Mesendoderm (in vitro differentiated cells): Measurements from ENCODE around the gene ZNF598.

Experiments
- DNase-seq: peaks from one replicate; pipeline ENCODE4 v3.0.0; 2013
- H2AK5ac ChIP-seq: 2 replicates; pipeline ENCODE4 v1.6.1; 2013; ENCODE audit warnings: low read length, inconsistent platforms
- H2BK120ac ChIP-seq: 2 replicates; pipeline ENCODE4 v1.6.1; 2013; ENCODE audit warnings: low read depth, mild to moderate bottlenecking, low read length, moderate library complexity, mixed read lengths
- H2BK15ac ChIP-seq: replicated peaks from 2 replicates; pipeline ENCODE4 v1.6.1; 2013; ENCODE audit warnings: low read depth, mild to moderate bottlenecking, moderate library complexity
- H2BK5ac ChIP-seq: 2 replicates; pipeline ENCODE4 v1.6.1; 2013; ENCODE audit warnings: low read length, inconsistent platforms
- H3K18ac ChIP-seq: 2 replicates; pipeline ENCODE4 v1.6.1; 2013; ENCODE audit warnings: mild to moderate bottlenecking, low read length, mixed read lengths
- H3K23ac ChIP-seq: one replicate; pipeline ENCODE4 v1.6.1; 2013; ENCODE audit warnings: low read length
- H3K27ac ChIP-seq: 2 replicates; pipeline ENCODE4 v1.5.1; 2013; ENCODE audit warnings: low read depth, mild to moderate bottlenecking, inconsistent platforms, low read length, moderate library complexity
- H3K27me3 ChIP-seq: 2 replicates; pipeline ENCODE4 v1.6.1; 2013; ENCODE audit warnings: low read length, control low read depth, mild to moderate bottlenecking, inconsistent platforms; ENCODE audit not compliant: insufficient read depth, poor library complexity
- H3K36me3 ChIP-seq: 2 replicates; pipeline ENCODE4 v1.6.1; 2013; ENCODE audit warnings: low read length, inconsistent platforms; ENCODE audit not compliant: control insufficient read depth, insufficient read depth
- H3K4ac ChIP-seq: one replicate; pipeline ENCODE4 v1.6.1; 2013; ENCODE audit warnings: low read depth, mild to moderate bottlenecking, low read length, moderate library complexity
- H3K4me1 ChIP-seq: 2 replicates; pipeline ENCODE4 v1.6.1; 2013; ENCODE audit warnings: low read depth, low read length, inconsistent platforms; ENCODE audit not compliant: control insufficient read depth
- H3K4me2 ChIP-seq: 2 replicates; pipeline ENCODE4 v1.6.1; 2013; ENCODE audit warnings: low read length
- H3K4me3 ChIP-seq: 2 replicates; pipeline ENCODE4 v1.5.1; 2013; ENCODE audit warnings: mild to moderate bottlenecking, low read length
- H3K56ac ChIP-seq: one replicate; pipeline ENCODE4 v1.6.1; 2013; ENCODE audit warnings: low read length
- H3K79me1 ChIP-seq: 2 replicates; pipeline ENCODE4 v1.6.1; 2013; ENCODE audit warnings: low read length, inconsistent platforms
- H3K79me2 ChIP-seq: 2 replicates; pipeline ENCODE4 v1.6.1; 2013; ENCODE audit warnings: mild to moderate bottlenecking, low read length; ENCODE audit not compliant: control insufficient read depth, insufficient read depth
- H3K9ac ChIP-seq: 2 replicates; pipeline ENCODE4 v1.6.1; 2013; ENCODE audit warnings: low read length, inconsistent platforms
- H4K5ac ChIP-seq: one replicate; pipeline ENCODE4 v1.6.1; 2013; ENCODE audit warnings: low read length
- H4K8ac ChIP-seq: one replicate; pipeline ENCODE4 v1.6.1; 2013; ENCODE audit warnings: low read depth, mild to moderate bottlenecking, control low read depth, low read length, moderate library complexity
- WGBS: extraction: QIAGEN DNeasy Blood & Tissue Kit; methylation state at CpG from one replicate; pipeline ENCODE4 v1.1.7; 2013; ENCODE audit warnings: low lambda C conversion rate, missing lambda C conversion rate; ENCODE audit not compliant: insufficient coverage; ENCODE audit errors: extremely low coverage; 5-methylcytosine and 5-hydroxymethylcytosine counted together

ZNF598 gene

GRCh38 chr16:2003827-2004641 lies 5.6 kb downstream of the ZNF598 start:
- Histone ChIP-seq H3K9ac (peak overlapping the region; percentile 51), H2AK5ac (no peak overlapping the region), H3K4me2 (no peak overlapping the region), H2BK120ac (no peak overlapping the region), H4K8ac (no peak overlapping the region), H3K79me2 (peaks cover 38% of the 10 kb centered on the region), H3K56ac (peak overlapping the region; percentile 67), H2BK5ac (no peak overlapping the region), H4K5ac (no peak overlapping the region), H3K4me3 (no peak overlapping the region), H3K36me3 (peaks cover 18% of the 10 kb centered on the region), H3K4ac (no peak overlapping the region), H3K23ac (no peak overlapping the region), H2BK15ac (no peak overlapping the region), H3K27me3 (no peaks in the 10 kb centered on the region), H3K27ac (no peak overlapping the region), H3K4me1 (peaks cover 9% of the 10 kb centered on the region), H3K79me1 (peaks cover 31% of the 10 kb centered on the region), H3K18ac (no peak overlapping the region)
- WGBS, result no CpG with 5 or more reads among the region's 36 CpGs
- DNase-seq, result peak; percentile 98

DNA sequence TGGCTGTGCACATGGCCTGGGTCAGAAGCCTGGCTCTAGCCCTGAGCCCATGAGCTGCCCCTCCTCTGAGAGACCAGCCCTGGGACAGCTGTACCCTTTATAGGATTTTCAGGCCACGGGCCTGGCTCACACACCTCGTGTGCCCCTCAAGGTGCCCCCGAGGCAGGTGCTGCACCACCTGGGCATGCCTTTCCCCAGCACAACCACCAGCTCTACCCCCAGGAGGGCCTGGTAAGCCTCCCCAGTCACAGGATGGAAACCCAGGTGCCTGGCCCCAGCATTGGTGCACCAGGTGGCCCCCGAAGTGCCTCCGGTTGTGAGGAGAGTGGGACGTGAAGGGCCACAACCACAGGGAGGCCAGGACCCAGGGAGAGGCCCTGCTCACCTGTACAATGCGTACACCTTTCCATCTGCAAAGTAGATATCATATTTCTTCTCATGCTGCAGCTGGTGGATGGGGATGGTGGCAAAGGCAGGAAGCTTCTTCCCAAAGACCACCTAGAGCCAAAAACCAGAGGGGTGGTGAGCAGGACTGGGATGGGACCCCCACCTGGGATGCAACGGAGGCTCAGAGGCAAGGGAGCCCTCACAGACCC lies 6.3 kb downstream of the ZNF598 start:
- Histone ChIP-seq H3K27me3 (no peaks in the 10 kb centered on the region), H2BK5ac (no peak overlapping the region), H3K4ac (no peak overlapping the region), H4K8ac (no peak overlapping the region), H3K79me1 (peaks cover 27% of the 10 kb centered on the region), H3K4me2 (no peak overlapping the region), H3K56ac (peak overlapping the region; percentile 27), H2AK5ac (no peak overlapping the region), H3K36me3 (peaks cover 19% of the 10 kb centered on the region), H3K4me1 (peaks cover 6% of the 10 kb centered on the region), H3K79me2 (peaks cover 31% of the 10 kb centered on the region), H2BK120ac (no peak overlapping the region), H2BK15ac (no peak overlapping the region), H3K23ac (no peak overlapping the region), H3K4me3 (no peak overlapping the region), H3K27ac (no peak overlapping the region), H4K5ac (no peak overlapping the region), H3K18ac (no peak overlapping the region), H3K9ac (peak overlapping the region; percentile 51)
- DNase-seq, result no peak
- no CpG with 5 or more reads among the region's 8 CpGs for WGBS

- Histone ChIP-seq H3K36me3 (peaks cover 19% of the 10 kb centered on the region), H3K9ac (no peak overlapping the region), H3K27ac (no peak overlapping the region), H3K4me2 (no peak overlapping the region), H2BK120ac (no peak overlapping the region), H2AK5ac (no peak overlapping the region), H2BK5ac (no peak overlapping the region), H3K4me3 (no peak overlapping the region), H3K27me3 (no peaks in the 10 kb centered on the region), H3K79me2 (peaks cover 24% of the 10 kb centered on the region), H3K4ac (no peak overlapping the region), H3K79me1 (peaks cover 23% of the 10 kb centered on the region), H3K56ac (no peak overlapping the region), H3K18ac (no peak overlapping the region), H4K8ac (no peak overlapping the region), H3K4me1 (peaks cover 3% of the 10 kb centered on the region), H3K23ac (no peak overlapping the region), H4K5ac (no peak overlapping the region), H2BK15ac (no peak overlapping the region)
- WGBS, result no CpG with 5 or more reads among the region's 47 CpGs
- no peak for DNase-seq
Observed at GRCh38 chr16:2002406-2003230, 7.0 kb downstream of the ZNF598 start.

DNA sequence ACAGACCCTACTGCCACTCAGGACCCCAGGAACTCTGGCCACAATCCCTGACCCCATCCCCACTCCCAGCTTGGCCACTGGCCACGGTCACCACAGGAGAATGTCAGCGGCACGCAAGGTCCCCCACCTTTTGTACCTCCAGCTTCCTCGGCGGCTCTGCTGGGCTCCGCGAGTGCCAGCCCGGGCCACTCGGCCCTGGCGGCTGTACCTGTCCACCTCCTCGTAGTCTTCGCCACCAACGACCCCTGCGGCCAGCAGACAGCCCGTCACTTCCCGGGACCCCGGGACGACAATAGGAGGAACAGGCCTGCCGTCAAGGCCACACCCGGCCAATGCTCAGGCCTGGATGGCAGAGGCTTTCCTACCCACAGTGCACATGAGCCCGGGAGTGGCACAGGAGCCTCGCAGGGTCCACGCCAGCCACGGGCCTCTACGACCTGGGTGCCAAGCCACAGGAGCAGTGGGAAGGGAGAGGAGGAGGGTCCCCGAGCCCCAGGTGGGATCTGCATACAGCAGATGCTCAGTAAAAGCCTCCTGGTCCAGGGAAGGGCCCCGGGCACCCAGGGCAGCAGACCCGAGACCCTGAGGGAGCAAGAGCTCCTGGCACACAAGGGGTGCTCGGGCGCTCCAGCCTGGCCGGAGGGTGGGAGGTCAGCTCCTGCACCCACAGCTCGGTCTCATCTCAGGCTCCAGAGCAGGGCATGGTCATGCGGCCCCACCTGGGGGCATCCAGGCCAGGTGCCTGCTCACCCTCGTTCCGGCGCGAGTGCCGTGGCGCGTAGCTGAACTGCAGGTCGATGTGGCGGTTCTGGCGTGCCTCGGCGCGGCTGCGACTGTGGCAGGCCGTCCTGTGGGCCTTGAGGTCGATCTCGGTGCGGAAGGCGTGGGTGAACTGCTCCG lies 7.9 kb downstream of the ZNF598 start:
- Histone ChIP-seq H3K36me3 (peaks cover 19% of the 10 kb centered on the region), H3K9ac (no peak overlapping the region), H4K8ac (no peak overlapping the region), H2BK5ac (no peak overlapping the region), H3K4me2 (no peak overlapping the region), H3K27me3 (no peaks in the 10 kb centered on the region), H3K56ac (no peak overlapping the region), H3K4ac (no peak overlapping the region), H2AK5ac (no peak overlapping the region), H2BK120ac (no peak overlapping the region), H3K4me3 (no peak overlapping the region), H3K4me1 (peaks cover 3% of the 10 kb centered on the region), H3K79me1 (peaks cover 19% of the 10 kb centered on the region), H4K5ac (no peak overlapping the region), H3K18ac (no peak overlapping the region), H3K79me2 (peaks cover 16% of the 10 kb centered on the region), H3K23ac (no peak overlapping the region), H3K27ac (no peak overlapping the region), H2BK15ac (no peak overlapping the region)
- no peak for DNase-seq
- WGBS, result no CpG with 5 or more reads among the region's 53 CpGs

DNA sequence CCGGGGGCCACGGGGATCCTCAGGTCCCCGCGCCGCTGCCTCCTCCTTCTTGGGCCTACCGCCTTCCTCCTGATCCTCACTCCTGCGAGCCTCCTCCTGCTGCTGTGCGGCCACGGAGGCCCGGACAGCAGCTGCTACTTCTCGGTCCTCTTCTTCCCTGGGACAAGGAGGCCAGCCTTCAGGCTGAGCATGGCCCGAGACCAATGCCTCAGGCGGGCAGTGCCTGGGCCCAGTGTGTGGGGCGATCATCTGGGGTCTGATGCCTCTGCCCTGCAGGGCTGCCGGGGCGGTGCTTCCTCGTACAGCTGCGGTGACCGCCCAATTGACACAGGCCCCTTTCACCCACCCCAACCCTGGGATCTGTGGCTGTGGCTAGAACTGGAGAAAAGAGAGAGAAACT lies 8.6 kb downstream of the ZNF598 start:
- H4K5ac ChIP-seq, result no peak overlapping the region
- no peak overlapping the region for H2BK5ac ChIP-seq
- no peak overlapping the region for H2BK120ac ChIP-seq
- peaks cover 15% of the 10 kb centered on the region for H3K79me1 ChIP-seq
- H3K27ac ChIP-seq, result no peak overlapping the region
- H3K27me3 ChIP-seq, result no peaks in the 10 kb centered on the region
- H3K56ac ChIP-seq, result no peak overlapping the region
- H3K4me2 ChIP-seq, result no peak overlapping the region
- no peak overlapping the region for H3K18ac ChIP-seq
- H3K4me1 ChIP-seq, result peaks cover 3% of the 10 kb centered on the region
- peaks cover 10% of the 10 kb centered on the region for H3K79me2 ChIP-seq
- H3K9ac ChIP-seq, result no peak overlapping the region
- H3K4me3 ChIP-seq, result no peak overlapping the region
- no peak overlapping the region for H2BK15ac ChIP-seq
- WGBS, result no CpG with 5 or more reads among the region's 19 CpGs
- no peak overlapping the region for H3K23ac ChIP-seq
- no peak overlapping the region for H4K8ac ChIP-seq
- H3K36me3 ChIP-seq, result peaks cover 19% of the 10 kb centered on the region
- H2AK5ac ChIP-seq, result no peak overlapping the region
- no peak overlapping the region for H3K4ac ChIP-seq
- DNase-seq, result no peak
